ENCODE data around the gene CORO1C.

Gene CORO1C

GRCh38 chr12:108597559-108598471, 133.5 kb downstream of the CORO1C start, which contains the start of gene TMEM119:
TMEM119 (minus strand) TSS chr12:108598084; CDS start chr12:108592383, 5,701 bp downstream.
- DNase-seq: no peak

- no peak for DNase-seq
These were observed 134.3 kb downstream of the CORO1C start for GRCh38 chr12:108596854-108597558.

GRCh38 chr12:108595711-108596647, 135.3 kb downstream of the CORO1C start:
- no peak for DNase-seq

Measured in NCI-H524 treated with DMSO at 0.1 percent for 48 hours (cell line).